ENCODE results near the gene PFDN6.

GRCh38 chr6:33316603-33317418, 27.4 kb downstream of the PFDN6 start:
- TF ChIP-seq CTCF (IDR thresholded peaks at IDR 0.05) (no peak), POLR2A (IDR thresholded peaks at IDR 0.05) (no peak)

Data from right lobe of liver (tissue), 4 donors.